ENCODE measurements around the gene CLEC14A. TPM values are rescaled to one million over a fixed set of nuclear protein-coding genes. Genes with fewer than 3 reads are reported as not detected.

Gene CLEC14A
- total RNA-seq, 2 donors from 2014 or later: not detected

- no peak for ATAC-seq (replicated peaks)
- H3K4me1 Mint-ChIP-seq: no peaks in the 10 kb centered on the region
- peaks cover 17% of the 10 kb centered on the region for H3K27me3 Mint-ChIP-seq
- H3K4me3 Mint-ChIP-seq: no peak overlapping the region
- no peaks in the 10 kb centered on the region for H3K36me3 Mint-ChIP-seq (ENCODE audit: low read depth)
- H3K9me3 Mint-ChIP-seq: no peaks in the 10 kb centered on the region
- H3K27ac Mint-ChIP-seq: no peak overlapping the region
Measured at GRCh38 chr14:38257507-38257906, 1.6 kb upstream of the CLEC14A start.

GRCh38 chr14:38256533-38256840, 594 bp upstream of the CLEC14A start:
- Mint-ChIP-seq H3K4me1 (no peaks in the 10 kb centered on the region), H3K4me3 (peak overlapping the region; percentile 44), H3K27me3 (peaks cover 19% of the 10 kb centered on the region), H3K9me3 (no peaks in the 10 kb centered on the region), H3K36me3 (ENCODE audit: low read depth) (no peaks in the 10 kb centered on the region), H3K27ac (no peak overlapping the region)
- ATAC-seq (replicated peaks): no peak

GRCh38 chr14:38255408-38255672, 553 bp downstream of the CLEC14A start:
- no peaks in the 10 kb centered on the region for H3K9me3 Mint-ChIP-seq
- no peaks in the 10 kb centered on the region for H3K4me1 Mint-ChIP-seq
- no peak overlapping the region for H3K27ac Mint-ChIP-seq
- H3K36me3 Mint-ChIP-seq (ENCODE audit: low read depth): no peaks in the 10 kb centered on the region
- peaks cover 20% of the 10 kb centered on the region for H3K27me3 Mint-ChIP-seq
- ATAC-seq (replicated peaks): peak; percentile 14
- peak overlapping the region; percentile 39 for H3K4me3 Mint-ChIP-seq

- H3K36me3 Mint-ChIP-seq (ENCODE audit: low read depth): no peaks in the 10 kb centered on the region
- H3K27ac Mint-ChIP-seq: no peak overlapping the region
- no peaks in the 10 kb centered on the region for H3K4me1 Mint-ChIP-seq
- peaks cover 20% of the 10 kb centered on the region for H3K27me3 Mint-ChIP-seq
- H3K4me3 Mint-ChIP-seq: peak overlapping the region; percentile 39
- ATAC-seq (replicated peaks): no peak
- H3K9me3 Mint-ChIP-seq: no peaks in the 10 kb centered on the region
Measured at GRCh38 chr14:38254571-38255407, 1.1 kb downstream of the CLEC14A start.

GRCh38 chr14:38253676-38254075, 2.2 kb downstream of the CLEC14A start:
- H3K4me1 Mint-ChIP-seq: no peaks in the 10 kb centered on the region
- no peaks in the 10 kb centered on the region for H3K9me3 Mint-ChIP-seq
- no peak for ATAC-seq (replicated peaks)
- H3K27ac Mint-ChIP-seq: no peak overlapping the region
- H3K36me3 Mint-ChIP-seq (ENCODE audit: low read depth): no peaks in the 10 kb centered on the region
- H3K4me3 Mint-ChIP-seq: no peak overlapping the region
- peaks cover 20% of the 10 kb centered on the region for H3K27me3 Mint-ChIP-seq

GRCh38 chr14:38252066-38252710, 3.7 kb downstream of the CLEC14A start:
- Mint-ChIP-seq H3K27me3 (peaks cover 20% of the 10 kb centered on the region), H3K4me3 (no peak overlapping the region), H3K27ac (no peak overlapping the region), H3K4me1 (no peaks in the 10 kb centered on the region), H3K36me3 (ENCODE audit: low read depth) (no peaks in the 10 kb centered on the region), H3K9me3 (no peaks in the 10 kb centered on the region)
- no peak for ATAC-seq (replicated peaks)

- Mint-ChIP-seq H3K36me3 (ENCODE audit: low read depth) (no peaks in the 10 kb centered on the region), H3K27ac (no peak overlapping the region), H3K27me3 (peaks cover 15% of the 10 kb centered on the region), H3K9me3 (no peaks in the 10 kb centered on the region), H3K4me1 (no peaks in the 10 kb centered on the region), H3K4me3 (no peak overlapping the region)
- ATAC-seq (replicated peaks): no peak
Measured at GRCh38 chr14:38250331-38250730, 5.6 kb downstream of the CLEC14A start.

GRCh38 chr14:38248321-38249028, 7.4 kb downstream of the CLEC14A start:
- no peaks in the 10 kb centered on the region for H3K36me3 Mint-ChIP-seq (ENCODE audit: low read depth)
- ATAC-seq (replicated peaks): no peak

GRCh38 chr14:38243696-38244240, 12.1 kb downstream of the CLEC14A start:
- no peak for ATAC-seq (replicated peaks)
- Mint-ChIP-seq H3K4me1 (no peaks in the 10 kb centered on the region), H3K27ac (no peak overlapping the region), H3K27me3 (peaks cover 3% of the 10 kb centered on the region), H3K9me3 (peaks cover 5% of the 10 kb centered on the region), H3K4me3 (no peak overlapping the region), H3K36me3 (ENCODE audit: low read depth) (no peaks in the 10 kb centered on the region)

More at GRCh38 chr14:38248321-38249028, 7.4 kb downstream of the CLEC14A start:
- no peak overlapping the region for H3K4me3 Mint-ChIP-seq
- no peaks in the 10 kb centered on the region for H3K4me1 Mint-ChIP-seq
- no peaks in the 10 kb centered on the region for H3K9me3 Mint-ChIP-seq
- peaks cover 4% of the 10 kb centered on the region for H3K27me3 Mint-ChIP-seq
- no peak overlapping the region for H3K27ac Mint-ChIP-seq

- Mint-ChIP-seq H3K9me3 (peaks cover 5% of the 10 kb centered on the region), H3K4me3 (no peak overlapping the region), H3K27me3 (peaks cover 3% of the 10 kb centered on the region), H3K36me3 (ENCODE audit: low read depth) (no peaks in the 10 kb centered on the region), H3K4me1 (no peaks in the 10 kb centered on the region), H3K27ac (no peak overlapping the region)
- no peak for ATAC-seq (replicated peaks)
Measured at GRCh38 chr14:38238878-38239277, 17.0 kb downstream of the CLEC14A start.

GRCh38 chr14:38238332-38238731, 17.6 kb downstream of the CLEC14A start:
- Mint-ChIP-seq H3K9me3 (peaks cover 5% of the 10 kb centered on the region), H3K36me3 (ENCODE audit: low read depth) (no peaks in the 10 kb centered on the region), H3K4me1 (no peaks in the 10 kb centered on the region), H3K4me3 (no peak overlapping the region), H3K27ac (no peak overlapping the region), H3K27me3 (peaks cover 3% of the 10 kb centered on the region)
- ATAC-seq (replicated peaks): no peak

GRCh38 chr14:38233218-38233617, 22.7 kb downstream of the CLEC14A start:
- no peak overlapping the region for H3K27ac Mint-ChIP-seq
- ATAC-seq (replicated peaks): no peak
- H3K4me1 Mint-ChIP-seq: no peaks in the 10 kb centered on the region
- H3K4me3 Mint-ChIP-seq: no peak overlapping the region
- H3K9me3 Mint-ChIP-seq: no peaks in the 10 kb centered on the region
- no peaks in the 10 kb centered on the region for H3K27me3 Mint-ChIP-seq
- no peaks in the 10 kb centered on the region for H3K36me3 Mint-ChIP-seq (ENCODE audit: low read depth)

GRCh38 chr14:38226366-38226765, 29.5 kb downstream of the CLEC14A start:
- Mint-ChIP-seq H3K9me3 (no peaks in the 10 kb centered on the region), H3K36me3 (ENCODE audit: low read depth) (no peaks in the 10 kb centered on the region), H3K4me1 (no peaks in the 10 kb centered on the region), H3K27me3 (no peaks in the 10 kb centered on the region), H3K27ac (no peak overlapping the region), H3K4me3 (no peak overlapping the region)
- no peak for ATAC-seq (replicated peaks)

GRCh38 chr14:38225946-38226345, 29.9 kb downstream of the CLEC14A start:
- Mint-ChIP-seq H3K4me1 (no peaks in the 10 kb centered on the region), H3K27ac (no peak overlapping the region), H3K9me3 (no peaks in the 10 kb centered on the region), H3K27me3 (no peaks in the 10 kb centered on the region), H3K36me3 (ENCODE audit: low read depth) (no peaks in the 10 kb centered on the region), H3K4me3 (no peak overlapping the region)
- ATAC-seq (replicated peaks): no peak

GRCh38 chr14:38224338-38224737, 31.6 kb downstream of the CLEC14A start:
- no peak overlapping the region for H3K4me3 Mint-ChIP-seq

More at GRCh38 chr14:38224338-38224737, 31.6 kb downstream of the CLEC14A start:
- Mint-ChIP-seq H3K9me3 (no peaks in the 10 kb centered on the region), H3K4me1 (no peaks in the 10 kb centered on the region), H3K36me3 (ENCODE audit: low read depth) (no peaks in the 10 kb centered on the region), H3K27ac (no peak overlapping the region), H3K27me3 (no peaks in the 10 kb centered on the region)
- ATAC-seq (replicated peaks): no peak

Measured in activated T-helper 17 cell treated with anti-CD3 and anti-CD28 coated beads, Interleukin-2, amount 50 U/mL, for 72 hours (primary cell).